Measurements from ENCODE around the gene CAPS.

The CAPS gene

GRCh38 chr19:5935473-5936291 lies 21.6 kb downstream of the CAPS start:
- no peak for DNase-seq

GRCh38 chr19:5936292-5936592 lies 22.2 kb downstream of the CAPS start:
- no peak for DNase-seq

GRCh38 chr19:5937550-5937949 lies 23.5 kb downstream of the CAPS start:
- DNase-seq, result no peak

- DNase-seq, result no peak
Observed at GRCh38 chr19:5940260-5941208, 26.5 kb downstream of the CAPS start.

- DNase-seq, result no peak
Observed at GRCh38 chr19:5941673-5942072, 27.6 kb downstream of the CAPS start.

- no peak for DNase-seq
Observed at GRCh38 chr19:5943045-5943444, 29.0 kb downstream of the CAPS start.

- no peak for DNase-seq
Observed at GRCh38 chr19:5943623-5944022, 29.6 kb downstream of the CAPS start.

GRCh38 chr19:5947435-5947834 lies 33.4 kb downstream of the CAPS start:
- DNase-seq, result no peak

- DNase-seq, result no peak
Observed at GRCh38 chr19:5948752-5949564, 34.9 kb downstream of the CAPS start.

- DNase-seq, result peak; percentile 20
Observed at GRCh38 chr19:5949792-5950305, 35.8 kb downstream of the CAPS start.

GRCh38 chr19:5950741-5951140 lies 36.7 kb downstream of the CAPS start:
- no peak for DNase-seq

GRCh38 chr19:5951338-5951861 lies 37.3 kb downstream of the CAPS start:
- no peak for DNase-seq

- DNase-seq, result no peak
Observed at GRCh38 chr19:5952193-5953029, 38.4 kb downstream of the CAPS start.

- DNase-seq, result no peak
Observed at GRCh38 chr19:5953030-5953589, 39.1 kb downstream of the CAPS start.

- DNase-seq, result no peak
Observed at GRCh38 chr19:5953680-5954213, 39.7 kb downstream of the CAPS start.

- DNase-seq, result no peak
Observed at GRCh38 chr19:5954293-5954692, 40.2 kb downstream of the CAPS start.

- DNase-seq, result no peak
Observed at GRCh38 chr19:5955636-5955935, 41.5 kb downstream of the CAPS start.

- no peak for DNase-seq
Observed at GRCh38 chr19:5956323-5956722, 42.3 kb downstream of the CAPS start.

- no peak for DNase-seq
Observed at GRCh38 chr19:5956728-5957127, 42.7 kb downstream of the CAPS start.

- no peak for DNase-seq
Observed at GRCh38 chr19:5957170-5957569, 43.1 kb downstream of the CAPS start.

Measured in stimulated activated CD4-positive, alpha-beta T cell treated with anti-CD3 and anti-CD28 coated beads, Interleukin-12 subunit alpha, Interleukin-12 subunit beta, amount 100 ng/mL, for 4 hours (primary cell).